ENCODE results near the gene LMOD1.

DNA sequence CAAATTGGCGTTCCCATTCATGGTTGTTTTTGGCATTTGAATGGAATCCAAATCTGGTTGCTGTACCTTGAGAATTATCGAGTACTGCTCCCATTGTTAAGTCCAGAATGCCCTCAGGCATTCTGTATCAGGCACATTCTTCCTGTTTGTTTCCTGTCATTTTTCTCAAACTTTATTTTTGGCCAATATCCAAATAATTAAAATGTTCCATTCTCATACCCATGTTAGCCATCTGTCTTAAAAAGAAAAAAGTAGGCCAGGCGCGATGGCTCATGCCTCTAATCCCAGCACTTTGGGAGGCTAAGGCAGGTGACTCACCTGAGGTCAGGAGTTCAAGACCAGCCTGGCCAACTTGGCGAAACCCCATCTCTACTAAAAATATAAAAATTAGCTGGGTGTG is 86.9 kb downstream of the LMOD1 start:
- TF ChIP-seq POLR2A (IDR thresholded peaks at IDR 0.05; ENCODE audit: low read length) (no peak), GATA1 (IDR thresholded peaks at IDR 0.05; ENCODE audit: low read depth, low read length) (no peak)
